GM19351 (cell line): ENCODE measurements around the gene LYSMD2.
A peak's percentile ranks its signal among the peaks of the same experiment; 100 is the strongest.

Experiments
- ATAC-seq: cut with Tn5 transposase; IDR thresholded peaks from one replicate; pipeline ENCODE4 v1.9.1; 2021; ENCODE audit warnings: mild to moderate bottlenecking, moderate library complexity; ENCODE audit not compliant: unreplicated experiment

LYSMD2 gene

DNA sequence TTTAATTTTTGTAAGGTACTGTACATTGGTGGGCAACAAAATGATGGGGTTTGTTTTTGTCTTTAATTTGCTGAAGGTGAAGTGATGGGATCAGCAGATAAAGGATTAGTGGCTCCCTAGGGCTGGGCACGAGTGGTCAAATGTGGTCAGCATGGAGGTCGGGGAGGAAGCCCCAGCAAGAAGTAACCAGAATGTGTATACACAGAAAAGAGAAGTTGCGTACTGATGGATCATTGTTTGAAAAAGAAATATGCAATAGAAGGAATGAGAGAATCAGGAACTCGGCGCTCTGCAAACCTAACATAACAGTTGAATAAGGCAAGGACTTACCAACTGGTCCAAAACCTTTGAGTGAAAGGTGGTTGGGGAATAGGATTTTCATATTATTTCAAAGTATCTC lies 15.4 kb upstream of the LYSMD2 start:
- no peak for ATAC-seq

DNA sequence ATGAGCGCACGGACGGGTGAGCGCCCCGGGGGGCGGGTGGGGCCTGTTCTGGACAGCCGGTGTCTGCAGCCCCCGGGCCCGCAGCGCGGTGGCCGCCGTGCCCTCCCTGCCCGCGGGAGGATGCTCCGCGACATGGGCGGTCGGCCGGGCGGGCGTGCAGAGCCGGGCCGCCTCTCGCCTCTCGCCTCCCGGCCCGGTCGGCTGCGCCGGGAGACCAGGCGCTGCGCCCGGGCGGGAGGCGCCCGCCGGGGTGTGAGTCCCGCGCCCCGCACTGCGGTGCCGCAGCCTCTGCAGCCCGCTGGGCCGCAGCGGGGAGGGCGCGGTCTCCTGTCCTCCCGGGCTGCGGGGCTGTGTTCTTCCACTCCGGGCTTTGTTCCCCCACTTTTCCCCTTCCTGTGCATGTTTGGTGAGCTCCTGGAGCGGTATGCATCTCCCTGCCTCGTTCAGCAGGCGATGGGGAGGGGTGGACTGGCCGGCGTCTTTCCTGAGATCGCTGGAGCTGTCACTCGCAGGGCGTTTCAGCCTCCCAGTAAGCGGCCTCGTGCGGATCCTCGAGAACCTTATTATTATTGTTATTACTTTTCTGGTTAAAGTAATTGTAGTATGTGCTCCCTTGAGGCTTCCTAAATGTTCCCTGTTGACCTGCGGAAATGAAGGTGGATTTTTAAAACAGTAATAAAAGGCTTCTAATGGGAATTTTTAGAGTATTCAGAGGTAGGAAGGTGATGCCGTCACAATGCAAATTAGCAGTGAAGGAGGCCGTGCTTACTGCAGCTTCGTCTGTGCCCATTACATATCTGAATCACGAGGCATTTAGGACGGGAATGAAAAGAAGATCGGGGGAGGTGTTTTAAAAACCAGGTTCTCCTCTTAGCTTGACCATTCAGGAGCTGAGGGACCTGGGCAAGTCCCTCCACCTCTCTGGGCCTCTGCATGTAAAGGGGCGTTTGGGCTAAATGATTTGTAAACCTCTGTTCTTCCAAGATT lies 14.5 kb upstream of the LYSMD2 start:
- peak; percentile 52 for ATAC-seq

DNA sequence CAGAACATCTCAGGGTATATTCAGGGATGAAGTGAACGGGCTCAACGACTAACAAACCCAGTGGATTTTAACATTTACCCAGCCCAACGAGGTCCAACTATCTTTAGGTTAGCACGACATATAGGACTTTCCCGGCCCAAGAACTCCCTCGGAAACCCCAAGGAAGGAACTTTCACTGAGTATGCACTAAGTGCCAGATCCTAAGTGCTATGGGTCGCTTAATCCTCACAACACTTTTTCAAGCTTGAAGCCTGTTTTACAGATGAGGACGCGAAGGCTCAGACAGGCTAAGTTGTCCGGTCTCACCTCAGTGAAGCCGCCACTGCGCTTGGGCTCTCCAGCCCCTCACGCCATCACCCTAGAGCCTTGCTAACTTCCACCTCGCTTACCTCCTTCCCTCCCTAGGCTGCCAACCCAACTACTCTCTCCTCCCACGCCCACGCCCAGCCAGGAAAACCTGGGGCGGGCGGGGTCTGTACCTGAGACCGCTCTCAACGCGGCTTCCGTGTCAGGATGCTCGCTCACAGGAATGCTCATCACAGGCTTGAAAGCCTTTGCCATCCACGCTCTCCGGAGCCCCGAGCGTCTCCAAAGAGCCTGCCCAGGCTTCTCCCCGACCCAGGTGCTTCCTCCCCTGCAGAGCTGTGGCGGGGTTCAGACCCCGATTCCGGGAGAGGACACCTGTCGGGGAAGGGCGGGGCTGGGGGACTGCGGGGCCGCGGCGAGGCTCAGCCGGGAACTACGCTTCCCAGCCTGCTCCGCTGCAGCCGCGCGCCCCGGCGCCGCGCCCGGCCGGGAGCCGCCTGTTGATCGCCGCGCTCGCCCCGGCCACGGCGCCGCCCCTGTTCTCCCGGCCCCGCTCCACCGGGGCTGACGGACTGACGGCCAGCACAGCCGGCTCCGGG lies 13.6 kb upstream of the LYSMD2 start, which contains the start of gene TMOD2:
TSS of gene TMOD2 (plus strand) at position 806 of the 905 bp plus-strand sequence. CDS start 14,845 bp downstream, outside the sequence.
- peak; percentile 73 for ATAC-seq

DNA sequence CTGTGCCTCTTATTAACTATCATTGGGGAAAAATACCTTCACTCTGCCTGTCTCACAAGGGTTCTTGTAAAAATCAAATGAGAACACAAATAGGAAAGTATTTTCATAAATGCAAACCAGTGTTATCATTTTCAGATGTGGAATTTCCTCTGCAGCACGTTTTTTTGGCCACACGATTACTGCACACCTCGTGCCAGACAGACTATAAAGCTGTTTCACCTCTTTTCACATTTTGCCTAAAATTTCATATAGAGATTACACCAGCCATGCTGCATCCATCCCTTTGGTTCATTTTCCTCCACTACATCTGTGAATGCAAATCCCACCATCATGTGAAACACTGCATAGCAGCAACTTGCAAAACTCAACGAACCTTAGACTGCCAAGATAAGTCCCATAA lies 12.7 kb upstream of the LYSMD2 start:
- ATAC-seq = no peak

DNA sequence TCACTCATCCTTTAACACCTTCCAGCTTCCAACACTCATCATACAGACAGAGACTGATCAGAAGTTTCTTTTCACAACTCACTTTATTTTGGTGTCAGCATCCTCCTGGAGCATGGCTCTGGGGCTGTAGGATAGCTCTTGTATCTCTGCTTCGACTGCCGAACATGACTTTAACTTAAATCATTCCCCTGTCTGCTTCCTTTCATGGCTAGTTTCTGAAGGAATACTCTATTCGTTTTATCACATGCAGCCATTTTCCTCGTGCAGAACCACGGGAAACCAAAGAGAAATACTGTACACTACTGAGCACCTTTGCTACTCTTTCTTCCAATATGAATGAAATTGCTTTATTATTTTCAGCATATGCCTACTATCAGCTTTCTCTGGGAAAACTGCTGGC lies 11.9 kb upstream of the LYSMD2 start:
- ATAC-seq = no peak

DNA sequence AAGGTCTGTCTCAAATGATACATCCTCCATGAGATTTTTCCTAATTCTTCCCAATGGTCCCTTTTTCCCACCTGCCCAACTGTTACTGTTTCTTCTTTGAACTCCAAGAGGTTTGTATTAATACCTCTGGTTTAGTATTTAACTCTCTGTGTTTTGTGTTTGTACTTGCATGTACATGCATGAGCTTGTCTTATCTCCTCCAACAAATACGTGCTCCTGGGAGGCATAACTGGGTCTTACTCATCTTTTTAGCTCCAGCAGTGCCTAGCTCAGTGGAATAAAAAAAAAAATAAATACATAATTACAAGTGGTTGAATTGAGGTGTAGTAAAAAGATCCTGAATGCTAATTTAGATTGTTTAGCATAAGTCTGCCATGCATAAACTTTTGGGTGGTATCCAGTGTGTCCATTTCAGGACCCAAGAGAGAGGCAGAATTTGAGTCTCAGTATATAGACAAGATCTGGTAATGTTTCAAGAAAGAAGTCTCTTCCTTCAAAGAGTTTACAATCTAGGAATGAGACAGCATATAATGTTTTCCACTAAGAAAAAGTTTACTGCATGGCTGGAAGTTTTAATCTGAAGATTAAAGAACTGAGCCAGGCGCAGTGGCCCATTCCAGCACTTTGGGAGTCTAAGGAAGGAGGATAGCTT lies 1.7 kb upstream of the LYSMD2 start:
- no peak for ATAC-seq

DNA sequence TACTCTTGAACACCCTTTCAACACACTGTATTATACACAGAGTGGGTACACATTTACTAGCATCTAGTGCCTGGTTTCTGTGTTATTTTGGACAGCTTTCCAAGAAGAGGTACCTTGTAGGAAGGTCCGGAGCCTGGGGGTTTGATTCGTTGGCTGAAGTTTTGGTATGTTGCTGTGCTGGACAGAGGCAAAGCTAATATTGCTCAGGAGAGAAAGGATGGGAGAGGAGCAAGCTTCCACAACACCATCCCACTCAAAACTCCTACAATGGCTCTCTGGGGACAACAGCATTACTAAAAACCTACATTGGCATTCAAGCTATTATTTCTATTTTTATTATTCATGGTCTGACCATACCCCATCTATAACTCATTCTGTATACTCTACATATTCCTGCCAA lies 1.1 kb upstream of the LYSMD2 start:
- no peak for ATAC-seq

DNA sequence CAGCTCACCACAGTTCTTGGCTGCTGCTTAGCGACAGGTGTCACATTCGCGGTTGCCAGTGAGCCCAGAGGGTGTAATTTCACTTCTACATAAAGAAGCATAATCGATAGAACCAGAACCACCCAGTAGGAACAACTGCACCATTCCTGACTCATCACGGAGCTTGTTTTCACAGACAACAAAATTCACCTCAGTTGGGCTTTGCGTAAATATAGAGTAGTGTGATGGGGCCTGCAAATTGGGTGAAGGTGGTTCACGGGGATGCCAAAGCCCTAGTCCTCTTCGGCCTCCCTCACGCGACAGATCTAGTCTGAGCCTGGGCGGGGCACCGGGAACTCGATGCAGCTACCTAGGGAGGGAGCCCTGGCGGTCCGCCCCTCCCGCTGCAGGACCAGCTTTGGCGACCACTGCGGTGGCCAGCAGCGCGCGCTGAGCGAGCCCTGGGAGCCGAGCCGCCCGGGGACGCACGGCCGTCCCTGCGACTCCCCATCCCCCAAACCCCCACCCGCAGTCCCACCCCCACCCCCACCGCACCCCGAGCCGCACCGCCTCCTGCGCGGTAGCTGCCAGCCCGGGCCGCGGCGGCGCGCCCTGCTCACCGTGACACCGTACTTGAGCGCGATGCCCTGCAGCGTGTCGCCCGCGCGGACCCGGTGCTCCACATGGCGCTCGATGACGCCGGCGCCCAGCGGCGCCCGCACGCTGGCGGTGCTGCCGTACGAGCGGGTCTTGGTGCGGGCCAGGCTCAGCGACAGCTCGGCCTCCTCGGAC lies 519 bp downstream of the LYSMD2 start:
- ATAC-seq = peak; percentile 38

DNA sequence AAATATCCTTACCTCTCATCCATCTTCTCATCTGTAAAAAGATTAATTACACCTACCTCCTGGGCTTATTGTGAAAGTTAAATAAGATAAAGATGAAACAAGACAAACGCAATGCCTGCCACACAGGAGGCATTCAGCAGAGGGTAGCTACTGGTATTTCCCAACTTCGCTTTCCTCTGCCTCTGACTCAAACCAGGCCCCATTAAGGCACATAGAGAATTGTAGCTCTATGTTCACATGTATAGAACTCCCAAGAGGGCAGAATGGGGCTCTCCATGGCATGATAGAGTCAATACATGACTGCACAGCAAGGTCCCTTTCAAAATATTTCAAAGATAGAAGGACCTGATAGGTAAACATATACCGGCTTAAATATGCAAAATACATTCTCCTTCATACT lies 1.4 kb downstream of the LYSMD2 start:
- no peak for ATAC-seq

DNA sequence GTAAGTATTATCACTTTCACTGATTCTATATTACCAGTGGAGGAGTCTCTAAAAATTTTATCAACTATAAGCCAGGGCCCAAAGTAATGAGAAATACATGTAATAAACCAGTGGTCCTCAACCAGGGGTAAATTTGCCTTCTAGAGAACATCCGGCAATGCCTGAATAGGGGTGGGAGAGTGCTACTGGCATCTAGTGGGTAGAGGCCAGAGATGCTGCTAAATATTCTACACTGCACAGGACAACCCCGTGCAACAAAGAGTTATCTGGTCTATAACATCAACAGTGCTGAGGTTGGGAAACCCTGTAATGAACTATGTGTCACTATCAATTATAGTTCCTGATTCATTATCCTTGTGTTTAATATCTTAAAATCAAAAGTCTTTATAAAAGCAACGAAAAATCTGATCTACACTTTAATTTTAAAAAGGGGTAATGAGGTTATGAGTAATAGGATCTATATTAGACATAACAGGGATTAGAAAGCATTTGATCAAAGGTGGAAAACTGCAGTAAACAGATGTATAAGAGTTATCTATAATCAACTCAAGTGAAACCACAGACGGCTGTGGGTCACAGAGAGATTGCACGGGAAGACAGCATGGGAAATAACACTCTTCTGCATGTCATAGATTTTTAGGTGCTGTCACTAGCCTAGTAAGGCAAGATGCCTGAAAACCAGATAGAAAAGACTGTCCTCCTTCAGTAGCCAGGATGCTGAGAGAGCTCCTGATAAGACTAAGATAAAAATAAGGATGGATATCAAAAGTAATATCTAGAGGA lies 2.0 kb downstream of the LYSMD2 start:
- ATAC-seq = no peak

DNA sequence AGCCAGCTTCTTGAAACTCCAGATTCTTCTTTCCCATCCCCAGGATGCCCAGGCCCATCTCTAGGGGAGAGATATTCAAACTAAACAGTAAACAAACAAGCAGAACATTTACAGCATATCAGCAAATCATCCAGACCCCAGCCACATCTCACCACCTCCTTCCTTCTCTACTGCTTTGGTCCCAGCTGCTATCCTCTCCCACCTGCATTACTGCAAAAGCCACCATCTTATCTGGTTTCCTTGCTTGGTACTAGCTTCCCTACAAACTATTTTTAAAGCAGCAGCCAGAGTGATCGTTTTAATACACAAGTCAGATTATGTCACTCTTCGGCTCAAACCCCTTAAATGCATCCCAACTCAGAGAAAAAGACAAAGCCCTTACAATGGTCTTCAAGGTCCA lies 4.8 kb downstream of the LYSMD2 start:
- no peak for ATAC-seq

DNA sequence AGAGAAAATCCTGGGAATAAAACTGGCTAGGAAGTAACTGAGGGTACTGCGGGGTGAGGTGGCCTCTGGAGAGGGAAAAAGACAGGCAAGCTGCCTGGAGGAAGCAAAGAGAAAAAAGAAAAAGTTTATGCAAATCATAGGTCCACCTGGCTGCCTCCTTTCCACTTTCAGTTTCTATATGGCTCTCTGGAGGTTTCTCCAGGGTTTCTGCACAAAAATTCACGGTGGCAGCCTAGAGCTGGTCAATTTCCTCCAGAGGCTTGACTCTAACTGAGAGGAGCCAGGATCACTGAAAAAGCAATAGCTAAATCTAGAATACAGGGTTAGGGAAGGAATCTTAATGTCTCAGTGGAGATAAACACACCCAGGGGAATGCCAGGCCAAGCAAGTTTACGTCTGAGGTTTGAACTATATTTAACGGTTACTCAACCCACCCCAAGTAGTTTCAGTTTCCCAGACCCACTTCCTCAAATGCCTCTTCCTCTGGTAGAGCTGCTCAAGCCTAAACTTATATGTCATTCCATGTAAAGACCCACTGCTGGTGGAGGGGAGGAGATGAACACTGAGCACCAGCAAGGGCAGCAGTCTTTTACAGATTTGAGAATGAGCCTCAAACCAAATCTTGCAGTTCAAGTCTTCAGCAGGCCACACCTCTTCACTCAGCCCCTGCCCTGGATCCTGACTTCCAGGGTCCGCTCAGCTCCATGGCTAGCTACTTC lies 5.7 kb downstream of the LYSMD2 start:
- peak; percentile 62 for ATAC-seq

DNA sequence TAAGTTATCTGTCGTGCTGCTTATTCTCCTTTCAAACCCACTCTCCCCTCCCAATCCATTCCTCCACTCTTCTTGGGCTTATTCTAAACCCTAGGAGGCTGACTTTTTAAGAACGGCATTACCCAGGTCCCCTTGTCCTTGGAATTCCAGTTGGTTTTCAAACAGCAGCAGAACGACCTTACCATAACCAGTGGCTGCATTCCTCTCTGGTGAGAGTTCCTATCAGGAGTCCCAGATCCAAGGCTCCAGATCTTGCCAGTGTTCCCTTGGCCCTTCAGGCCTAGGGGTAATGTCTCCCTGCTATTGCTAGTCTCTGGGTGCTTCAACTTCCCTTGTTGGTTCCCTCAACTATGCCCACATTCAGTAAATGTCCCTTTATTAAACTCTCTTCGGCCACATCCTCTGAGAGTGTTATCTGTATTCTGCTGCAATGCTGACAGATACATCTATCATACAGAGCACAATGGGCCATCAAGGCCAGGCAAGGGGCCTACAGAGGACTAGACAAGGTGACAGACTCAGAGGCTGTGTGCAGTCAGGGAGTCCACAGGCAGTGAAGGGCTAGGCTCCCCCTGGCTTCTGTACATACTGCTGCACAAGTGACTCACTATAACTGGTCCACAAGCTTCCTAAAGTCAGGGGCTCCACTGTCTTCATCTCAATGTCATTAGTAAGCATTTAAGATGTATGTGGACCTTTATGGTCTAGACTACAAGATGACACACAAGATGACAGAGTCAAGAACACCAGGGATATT lies 10.1 kb downstream of the LYSMD2 start:
- no peak for ATAC-seq

DNA sequence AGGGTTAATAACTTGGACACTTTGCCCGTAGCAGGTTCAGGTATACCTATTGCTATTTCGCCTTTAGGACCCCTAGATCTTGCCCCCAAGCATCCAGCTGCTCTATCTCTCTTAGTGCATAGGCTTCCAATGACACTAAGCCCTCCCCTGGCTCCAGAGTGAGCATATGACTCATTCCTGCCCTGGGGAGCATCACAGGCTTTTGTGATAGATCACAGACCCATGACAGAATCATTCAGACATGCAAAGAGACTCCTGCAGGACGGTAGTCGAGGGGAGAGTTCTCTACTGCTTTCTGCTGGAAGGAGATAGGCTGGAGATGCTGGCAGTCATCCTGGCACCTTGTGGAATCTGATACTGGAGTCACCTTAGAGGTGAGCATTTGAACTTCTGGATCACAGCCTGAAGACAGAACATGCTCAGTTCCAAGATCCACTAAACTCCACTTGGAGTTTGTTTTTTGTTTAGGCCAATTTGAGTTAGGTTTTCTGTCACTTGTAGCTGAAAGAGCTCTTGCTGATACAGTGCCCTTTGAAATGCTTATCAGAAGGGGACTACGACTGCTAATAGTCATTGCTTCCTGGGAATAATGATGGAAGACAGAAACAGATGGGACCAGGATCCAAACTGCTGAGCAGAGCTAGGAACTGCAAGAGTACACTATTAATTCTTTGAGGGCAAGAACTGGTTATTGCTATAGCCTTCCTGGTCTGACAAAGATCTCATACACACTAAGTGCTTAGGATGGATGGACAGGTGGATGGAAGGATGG lies 11.0 kb downstream of the LYSMD2 start:
- ATAC-seq = peak; percentile 89

DNA sequence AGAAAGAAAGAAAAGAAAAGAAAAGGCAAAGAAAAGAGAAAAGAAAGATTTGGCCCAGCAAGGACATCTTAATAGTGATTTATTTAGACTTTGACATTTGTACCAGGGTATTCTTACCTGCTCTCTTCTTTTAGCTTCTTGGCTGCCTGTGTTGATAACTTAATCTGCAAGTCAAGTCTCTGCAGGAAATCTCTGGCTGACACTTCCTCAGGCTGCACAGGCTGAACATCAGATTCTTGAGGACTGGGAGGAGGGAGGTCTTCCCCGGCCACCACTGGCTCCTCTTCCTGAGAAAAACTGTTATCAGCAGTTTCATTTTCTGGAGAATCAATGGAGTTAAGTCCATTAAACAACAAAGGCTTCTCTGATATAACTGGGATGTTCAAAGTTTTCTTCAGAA lies 12.8 kb downstream of the LYSMD2 start:
- ATAC-seq = no peak

DNA sequence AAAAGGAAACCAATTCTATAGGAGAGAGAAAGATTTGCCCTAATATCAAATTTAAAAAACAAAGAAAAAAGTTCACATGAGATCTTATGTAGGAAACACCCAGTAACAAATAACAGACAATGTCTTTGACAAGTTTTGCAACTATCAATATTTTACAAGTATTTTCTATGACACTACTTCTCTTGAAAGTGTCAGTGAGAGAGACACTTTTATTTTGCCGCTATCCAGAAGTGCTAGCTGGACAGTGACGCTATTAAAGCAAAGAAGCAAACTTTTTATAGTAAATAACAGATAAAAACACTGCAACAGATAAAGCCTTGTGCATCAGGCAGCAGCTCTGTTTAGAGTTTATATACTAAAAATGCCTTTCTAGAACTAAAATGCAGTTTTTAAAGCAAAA lies 13.3 kb downstream of the LYSMD2 start:
- no peak for ATAC-seq

DNA sequence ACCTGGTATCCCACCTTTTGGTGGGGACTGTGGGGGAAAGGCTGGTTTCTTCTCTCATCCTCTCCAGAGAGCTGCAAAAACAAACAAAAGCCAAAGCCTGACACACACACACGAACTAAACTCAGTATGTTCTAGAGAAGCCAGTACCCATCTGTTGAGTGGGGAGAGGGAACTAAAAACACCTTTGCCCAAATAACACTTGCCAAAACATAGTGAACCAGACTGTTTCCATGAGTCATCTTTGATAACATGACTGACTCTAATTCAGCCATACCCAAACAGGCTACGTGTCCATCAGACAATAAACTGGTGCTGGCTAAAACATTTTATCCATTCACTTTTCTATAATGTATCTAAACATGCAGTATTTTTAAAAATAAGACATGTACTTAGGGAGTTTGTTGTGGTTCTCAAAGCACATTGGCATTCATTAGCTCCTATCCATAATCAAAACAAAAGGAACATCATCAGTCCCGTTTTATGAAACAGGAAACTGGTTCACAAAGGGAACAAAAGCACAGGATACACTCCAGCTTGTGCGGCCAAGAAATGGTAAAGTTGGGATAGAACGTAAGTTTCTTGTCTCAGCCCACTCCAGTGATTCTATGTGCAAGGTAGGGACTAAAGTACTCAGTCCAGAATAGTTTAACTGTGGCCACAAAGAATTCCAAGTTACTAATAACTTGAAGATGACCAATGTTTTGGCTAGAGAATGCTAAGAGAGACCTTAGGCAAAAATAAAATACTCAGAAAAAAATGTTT lies 16.1 kb downstream of the LYSMD2 start:
- ATAC-seq = no peak
